Measurements from ENCODE around the gene HP1BP3.

HP1BP3 gene

DNA sequence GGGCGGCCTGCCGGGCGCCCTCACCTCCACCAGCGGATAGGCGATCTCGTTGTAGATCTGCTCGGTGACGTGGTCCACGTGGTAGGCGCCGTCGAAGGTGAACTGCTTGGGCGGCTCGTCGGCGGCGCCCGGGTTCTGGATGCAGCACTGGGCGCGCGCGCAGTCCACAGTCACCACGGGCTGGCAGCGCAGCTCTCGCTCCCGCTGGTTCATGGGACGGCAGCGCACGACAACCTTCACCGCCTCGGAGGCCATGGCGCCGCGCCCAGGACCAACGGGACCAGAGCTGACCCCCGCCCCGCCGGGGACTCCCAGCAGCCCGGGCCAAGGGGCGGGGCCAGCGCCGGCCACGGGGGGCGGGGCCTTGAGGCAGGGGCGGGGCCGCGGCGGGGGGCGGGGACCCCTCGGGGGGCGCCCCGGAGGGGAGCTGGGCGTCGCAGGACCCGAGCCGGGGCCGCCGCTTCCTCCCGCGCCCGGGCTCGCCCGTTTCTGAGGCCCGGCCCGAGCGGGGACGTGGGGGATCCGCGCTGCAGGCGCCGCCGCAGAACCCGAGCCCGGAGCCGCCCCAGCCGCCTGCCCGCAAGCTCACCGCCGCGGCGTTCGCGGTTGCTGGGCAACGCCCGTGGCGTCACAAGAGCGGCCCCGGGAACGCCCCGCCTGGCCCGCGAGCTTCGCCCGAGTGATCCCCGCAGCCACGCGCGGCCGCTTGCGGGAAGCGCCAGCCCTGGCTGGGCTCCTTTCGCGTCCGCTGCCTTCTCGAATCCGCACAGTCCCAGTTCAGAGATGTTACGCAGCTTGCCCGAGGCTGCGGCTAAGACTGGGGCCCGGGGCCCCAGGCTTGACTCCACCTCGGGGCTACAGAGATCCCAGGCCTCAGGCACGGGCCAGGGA is 69.4 kb downstream of the HP1BP3 start, which contains the start of gene KIF17:
KIF17 (minus strand) TSS at position 556 of the 891 bp plus-strand sequence; CDS start at position 255, 301 bp downstream.
- Histone ChIP-seq H3K9me3 (ENCODE audit: control insufficient read depth, insufficient read depth, low read length) (no peaks in the 10 kb centered on the region), H3K36me3 (ENCODE audit: control insufficient read depth, low read length) (no peaks in the 10 kb centered on the region), H3K4me2 (ENCODE audit: low read length) (peak within 1 kb of the TSS; percentile 42), H3K4me1 (ENCODE audit: control insufficient read depth, low read length) (peaks cover 3% of the 10 kb centered on the region; the same call in 1 of the 2 replicates), H3K27me3 (ENCODE audit: control insufficient read depth, low read length) (peaks cover 21% of the 10 kb centered on the region), H3K4me3 (ENCODE audit: low read length) (peak within 1 kb of the TSS; percentile 38; the same call in 1 of the 2 replicates), H3K79me2 (ENCODE audit: control insufficient read depth, low read length) (no peaks in the 10 kb centered on the region), H3F3A (ENCODE audit: control insufficient read depth, insufficient read depth) (no peaks in the 10 kb centered on the region), H4K20me1 (ENCODE audit: control insufficient read depth, insufficient read depth, low read depth, low read length) (no peaks in the 10 kb centered on the region), H3K27ac (ENCODE audit: low read depth, low read length) (no peak within 1 kb of the TSS), H3K9me2 (replicated peaks; ENCODE audit: control insufficient read depth, low read length) (no peaks in the 10 kb centered on the region)
- TF ChIP-seq, protein P1, sequence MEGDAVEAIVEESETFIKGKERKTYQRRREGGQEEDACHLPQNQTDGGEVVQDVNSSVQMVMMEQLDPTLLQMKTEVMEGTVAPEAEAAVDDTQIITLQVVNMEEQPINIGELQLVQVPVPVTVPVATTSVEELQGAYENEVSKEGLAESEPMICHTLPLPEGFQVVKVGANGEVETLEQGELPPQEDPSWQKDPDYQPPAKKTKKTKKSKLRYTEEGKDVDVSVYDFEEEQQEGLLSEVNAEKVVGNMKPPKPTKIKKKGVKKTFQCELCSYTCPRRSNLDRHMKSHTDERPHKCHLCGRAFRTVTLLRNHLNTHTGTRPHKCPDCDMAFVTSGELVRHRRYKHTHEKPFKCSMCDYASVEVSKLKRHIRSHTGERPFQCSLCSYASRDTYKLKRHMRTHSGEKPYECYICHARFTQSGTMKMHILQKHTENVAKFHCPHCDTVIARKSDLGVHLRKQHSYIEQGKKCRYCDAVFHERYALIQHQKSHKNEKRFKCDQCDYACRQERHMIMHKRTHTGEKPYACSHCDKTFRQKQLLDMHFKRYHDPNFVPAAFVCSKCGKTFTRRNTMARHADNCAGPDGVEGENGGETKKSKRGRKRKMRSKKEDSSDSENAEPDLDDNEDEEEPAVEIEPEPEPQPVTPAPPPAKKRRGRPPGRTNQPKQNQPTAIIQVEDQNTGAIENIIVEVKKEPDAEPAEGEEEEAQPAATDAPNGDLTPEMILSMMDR (IDR thresholded peaks at IDR 0.05; ENCODE audit: low read depth, low read length, poor library complexity, severe bottlenecking), result no peak
- no peak for TF ChIP-seq EZH2phosphoT487 (IDR thresholded peaks at IDR 0.05; ENCODE audit: borderline replicate concordance, low read length)

DNA sequence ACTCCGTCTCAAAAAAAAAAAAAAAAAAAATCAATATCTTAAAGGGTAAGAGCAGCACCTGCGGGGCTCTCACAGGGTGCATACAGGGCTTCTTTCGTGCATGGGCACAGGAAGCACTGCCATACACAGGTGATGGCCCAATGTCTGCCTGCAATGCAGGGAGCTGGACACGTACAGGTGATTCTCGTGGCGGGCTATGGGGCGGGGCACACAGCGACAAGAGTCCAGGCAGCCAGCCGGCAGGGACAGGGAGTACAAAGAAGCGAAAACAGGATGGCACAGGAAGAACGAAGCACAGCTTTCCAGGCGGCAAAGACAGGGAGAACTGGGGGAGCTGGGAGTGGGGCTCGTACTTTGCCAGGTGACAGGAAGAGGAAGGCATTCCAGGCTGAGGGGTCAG is 70.9 kb downstream of the HP1BP3 start:
- Histone ChIP-seq H3K36me3 (ENCODE audit: control insufficient read depth, low read length) (no peaks in the 10 kb centered on the region), H3K79me2 (ENCODE audit: control insufficient read depth, low read length) (no peaks in the 10 kb centered on the region), H3K4me3 (ENCODE audit: low read length) (no peak overlapping the region), H4K20me1 (ENCODE audit: control insufficient read depth, insufficient read depth, low read depth, low read length) (no peaks in the 10 kb centered on the region), H3K27me3 (ENCODE audit: control insufficient read depth, low read length) (peaks cover 21% of the 10 kb centered on the region), H3K4me2 (ENCODE audit: low read length) (no peak overlapping the region), H3K27ac (ENCODE audit: low read depth, low read length) (no peak overlapping the region), H3F3A (ENCODE audit: control insufficient read depth, insufficient read depth) (no peaks in the 10 kb centered on the region), H3K9me2 (replicated peaks; ENCODE audit: control insufficient read depth, low read length) (no peaks in the 10 kb centered on the region), H3K9me3 (ENCODE audit: control insufficient read depth, insufficient read depth, low read length) (no peaks in the 10 kb centered on the region), H3K4me1 (ENCODE audit: control insufficient read depth, low read length) (peaks cover 3% of the 10 kb centered on the region; the same call in 1 of the 2 replicates)
- TF ChIP-seq, protein P1 (IDR thresholded peaks at IDR 0.05; ENCODE audit: low read depth, low read length, poor library complexity, severe bottlenecking), result no peak
- TF ChIP-seq EZH2phosphoT487 (IDR thresholded peaks at IDR 0.05; ENCODE audit: borderline replicate concordance, low read length), result no peak

DNA sequence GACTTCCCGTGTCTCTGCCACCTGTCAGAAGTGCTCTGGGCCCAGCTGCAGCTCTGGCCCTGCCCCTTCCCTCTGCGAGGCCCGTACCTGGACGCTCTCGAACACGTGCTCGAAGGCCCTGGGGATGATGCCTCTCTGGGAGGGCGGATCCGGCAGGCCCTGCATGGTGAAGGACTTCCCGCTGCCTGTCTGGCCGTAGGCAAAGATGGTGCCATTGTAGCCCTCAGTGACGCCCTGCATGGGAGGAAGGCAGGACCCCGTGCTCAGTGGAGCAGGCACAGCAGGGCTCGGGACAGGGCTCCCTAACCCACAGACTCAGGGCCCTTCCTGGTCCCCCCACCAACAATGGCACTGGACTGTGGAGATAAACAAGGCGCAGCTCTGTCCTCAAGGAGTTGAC is 71.7 kb downstream of the HP1BP3 start:
- Histone ChIP-seq H3K36me3 (ENCODE audit: control insufficient read depth, low read length) (no peaks in the 10 kb centered on the region), H3K27ac (ENCODE audit: low read depth, low read length) (no peak overlapping the region), H3K4me3 (ENCODE audit: low read length) (no peak overlapping the region), H3K9me3 (ENCODE audit: control insufficient read depth, insufficient read depth, low read length) (no peaks in the 10 kb centered on the region), H3K79me2 (ENCODE audit: control insufficient read depth, low read length) (no peaks in the 10 kb centered on the region), H3K4me1 (ENCODE audit: control insufficient read depth, low read length) (peaks cover 3% of the 10 kb centered on the region; the same call in 1 of the 2 replicates), H3K9me2 (replicated peaks; ENCODE audit: control insufficient read depth, low read length) (no peaks in the 10 kb centered on the region), H3K4me2 (ENCODE audit: low read length) (no peak overlapping the region), H3F3A (ENCODE audit: control insufficient read depth, insufficient read depth) (no peaks in the 10 kb centered on the region), H4K20me1 (ENCODE audit: control insufficient read depth, insufficient read depth, low read depth, low read length) (no peaks in the 10 kb centered on the region), H3K27me3 (ENCODE audit: control insufficient read depth, low read length) (peaks cover 21% of the 10 kb centered on the region)
- TF ChIP-seq, protein P1 (IDR thresholded peaks at IDR 0.05; ENCODE audit: low read depth, low read length, poor library complexity, severe bottlenecking), result no peak
- no peak for TF ChIP-seq EZH2phosphoT487 (IDR thresholded peaks at IDR 0.05; ENCODE audit: borderline replicate concordance, low read length)

Data from DOHH2 (cell line).